ENCODE results near the gene CTSG.
"Not testable (repeated sequence)": the region's sequence is repeated elsewhere in the genome, so short reads cannot be mapped to it uniquely, and the experiment has no call there.

CTSG gene, protein sequence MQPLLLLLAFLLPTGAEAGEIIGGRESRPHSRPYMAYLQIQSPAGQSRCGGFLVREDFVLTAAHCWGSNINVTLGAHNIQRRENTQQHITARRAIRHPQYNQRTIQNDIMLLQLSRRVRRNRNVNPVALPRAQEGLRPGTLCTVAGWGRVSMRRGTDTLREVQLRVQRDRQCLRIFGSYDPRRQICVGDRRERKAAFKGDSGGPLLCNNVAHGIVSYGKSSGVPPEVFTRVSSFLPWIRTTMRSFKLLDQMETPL

GRCh38 chr14:24576182-24576581, at the start of gene CTSG:
CTSG (minus strand) TSS chr14:24576250; CDS start chr14:24576223, 27 bp downstream.
- in situ Hi-C loops (cut with MboI; ENCODE audit: low sequenced_read_pairs) = no loop called here

- in situ Hi-C loops (cut with MboI; ENCODE audit: low sequenced_read_pairs) = no loop called here
These were observed 37.7 kb upstream of the CTSG start for GRCh38 chr14:24613747-24614146.

DNA sequence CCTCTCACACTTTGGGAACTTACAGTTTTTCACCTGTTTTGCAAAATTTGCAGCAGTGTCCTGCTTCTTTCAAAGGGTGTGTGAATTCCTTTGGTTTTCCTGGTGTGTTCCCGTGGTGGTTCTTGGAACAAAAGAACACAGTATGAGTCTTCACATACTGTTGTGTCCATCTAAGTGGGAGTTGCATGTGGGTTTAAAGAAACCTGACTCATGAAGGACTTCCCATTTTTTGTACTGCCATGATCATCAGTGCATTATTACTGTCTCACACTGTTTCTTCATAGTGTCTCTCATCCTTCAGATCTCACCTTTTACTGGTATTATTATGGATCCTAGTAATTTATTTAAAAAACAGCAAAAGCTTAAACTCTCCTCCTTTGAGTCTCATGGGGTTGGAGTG, 37.2 kb upstream of the CTSG start:
- in situ Hi-C loops (cut with MboI; ENCODE audit: low sequenced_read_pairs) = no loop called here

- in situ Hi-C loops (cut with MboI; ENCODE audit: low sequenced_read_pairs) = no loop called here
These were observed 36.1 kb upstream of the CTSG start for GRCh38 chr14:24612196-24612595.

GRCh38 chr14:24609655-24610344, 33.8 kb upstream of the CTSG start, which contains the start of gene GZMH:
GZMH (minus strand) TSS chr14:24609685; CDS start chr14:24609613, 72 bp downstream.
- in situ Hi-C loops (cut with MboI; ENCODE audit: low sequenced_read_pairs) = no loop called here

DNA sequence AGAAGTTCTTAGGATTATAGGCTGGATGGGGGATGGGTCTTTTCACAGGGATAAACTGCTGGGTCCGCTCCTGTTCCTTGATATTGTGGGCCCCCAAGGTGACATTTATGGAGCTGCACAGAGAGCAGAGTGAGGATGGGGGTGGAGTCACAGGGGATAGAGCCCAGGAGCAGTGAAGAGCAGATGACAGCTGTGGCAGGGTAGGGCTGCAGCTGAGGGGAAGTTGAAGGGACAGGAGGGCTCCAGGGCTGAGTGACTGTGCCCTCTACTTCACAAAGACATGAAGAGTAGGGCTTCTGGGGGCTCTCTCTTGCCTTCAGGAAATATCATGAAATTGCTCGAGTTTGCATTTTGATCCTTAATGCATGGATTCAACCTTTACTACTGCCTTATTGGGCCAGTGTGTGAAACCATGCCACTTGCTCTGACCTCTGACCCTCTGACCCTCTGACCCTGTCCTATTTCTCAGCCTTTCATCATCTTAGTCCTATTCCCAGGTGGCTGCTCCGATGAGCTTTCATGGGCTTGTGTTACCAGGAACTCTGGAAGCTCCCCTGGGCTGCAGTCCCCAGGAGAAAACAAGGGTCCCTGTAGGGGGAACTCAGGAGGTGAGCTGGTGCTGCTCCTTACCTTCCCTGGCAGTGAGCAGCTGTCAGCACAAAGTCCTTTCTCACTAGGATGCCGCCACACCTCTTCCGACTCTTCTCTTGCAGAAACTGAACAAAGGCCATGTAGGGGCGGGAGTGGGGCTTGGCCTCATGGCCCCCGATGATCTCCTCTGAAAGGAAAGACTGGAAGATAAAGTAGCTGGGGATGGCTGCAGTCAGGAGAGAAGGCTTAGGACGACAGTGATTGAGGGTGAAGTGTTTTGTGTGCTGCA, 31.8 kb upstream of the CTSG start:
- in situ Hi-C loops (cut with MboI; ENCODE audit: low sequenced_read_pairs) = no loop called here

- in situ Hi-C loops (cut with MboI; ENCODE audit: low sequenced_read_pairs) = no loop called here
These were observed 31.0 kb upstream of the CTSG start for GRCh38 chr14:24607081-24607480.

DNA sequence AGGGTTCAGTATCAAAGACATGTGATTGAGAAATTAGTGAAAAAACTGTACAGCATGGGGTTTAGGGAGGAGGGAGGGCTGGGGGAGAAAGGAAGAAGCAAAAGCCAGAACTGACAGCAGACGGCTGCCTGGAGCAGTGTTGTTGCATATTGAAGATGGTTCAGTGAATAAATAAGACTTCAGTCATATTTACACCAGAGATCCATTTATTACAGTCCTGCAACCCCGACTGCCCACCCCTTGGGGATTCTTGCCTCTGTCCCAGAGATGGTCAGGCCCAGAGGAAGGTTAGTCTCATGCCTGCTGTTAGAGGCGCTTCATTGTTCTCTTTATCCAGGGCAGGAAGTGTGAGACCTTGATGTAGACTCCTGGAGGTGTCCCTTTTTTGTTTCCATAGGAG, 30.2 kb upstream of the CTSG start:
- in situ Hi-C loops (cut with MboI; ENCODE audit: low sequenced_read_pairs) = no loop called here

DNA sequence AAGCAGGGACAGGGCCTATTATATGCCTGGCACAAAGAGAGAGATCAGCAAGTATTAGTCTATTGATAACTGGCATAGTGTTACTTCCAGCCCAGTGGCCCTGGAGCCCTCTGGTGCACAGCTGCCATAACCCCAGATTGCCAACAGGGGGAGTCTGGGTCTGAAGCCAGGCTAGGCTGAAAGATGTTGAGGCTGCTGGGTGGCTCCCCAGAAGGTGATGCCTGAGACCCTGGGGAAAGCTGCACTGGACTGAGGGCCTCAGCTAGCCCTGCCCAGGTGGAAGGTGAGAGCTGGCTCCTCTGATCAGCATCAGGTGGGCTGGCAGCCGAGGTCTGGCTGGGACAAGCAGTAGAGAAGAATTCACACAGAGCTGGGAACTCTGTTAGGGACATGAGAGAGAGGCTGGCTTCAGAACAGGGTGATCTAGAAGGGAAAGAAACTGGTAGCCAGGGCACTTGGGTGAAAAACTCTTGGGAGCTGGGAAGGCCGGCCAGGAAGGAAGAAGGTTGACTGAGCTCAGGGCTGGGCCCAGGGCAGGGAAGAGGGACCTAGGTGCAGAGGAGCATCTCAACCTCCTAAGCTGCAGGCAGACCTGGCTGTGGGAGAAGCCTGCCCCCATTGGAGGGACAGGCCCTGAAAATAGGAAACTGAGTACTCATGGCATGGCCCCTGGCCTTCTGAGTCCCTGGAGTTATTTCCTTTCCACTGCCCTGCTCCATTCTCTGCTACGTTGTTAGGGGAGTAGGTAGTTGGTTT, 29.6 kb upstream of the CTSG start:
- in situ Hi-C loops (cut with MboI; ENCODE audit: low sequenced_read_pairs) = no loop called here

- in situ Hi-C loops (cut with MboI; ENCODE audit: low sequenced_read_pairs) = no loop called here
These were observed 21.4 kb upstream of the CTSG start for GRCh38 chr14:24597403-24597802.

DNA sequence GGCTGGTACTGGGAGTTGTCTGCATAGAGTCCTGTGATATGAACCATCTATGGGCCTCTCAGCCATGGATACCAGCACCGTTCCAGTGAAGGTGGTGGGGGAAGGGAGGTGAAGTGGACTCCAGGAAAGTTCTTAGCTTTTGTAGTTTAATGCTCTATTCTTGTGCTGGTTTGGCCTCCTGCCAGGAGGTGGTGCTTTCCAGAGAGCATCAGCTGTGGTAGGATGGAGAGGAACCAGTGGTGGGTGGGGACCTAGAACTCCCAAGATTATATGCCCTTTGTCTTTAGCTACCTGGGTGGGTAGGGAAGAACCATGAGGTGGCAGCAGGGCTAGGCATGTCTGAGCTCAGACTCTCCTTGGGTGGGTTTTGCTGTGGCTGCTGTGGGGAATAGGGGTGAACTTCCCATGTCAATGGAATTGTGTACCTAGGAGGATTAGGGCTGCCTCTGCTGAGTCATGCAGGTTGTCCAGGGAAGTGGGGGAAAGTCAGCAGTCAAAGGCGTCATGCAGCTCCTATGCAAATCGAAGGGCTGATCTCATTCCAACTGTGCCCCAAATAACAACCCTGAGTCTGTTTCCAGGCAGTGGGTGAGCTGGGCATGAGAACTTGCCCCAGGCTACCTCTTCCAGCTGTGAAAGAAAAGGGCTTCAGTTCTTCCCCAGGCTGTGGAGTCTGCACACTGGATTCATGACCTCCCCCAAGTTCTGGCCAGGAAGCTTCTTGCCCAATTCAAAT, 19.2 kb upstream of the CTSG start:
- in situ Hi-C loops (cut with MboI; ENCODE audit: low sequenced_read_pairs) = no loop called here

GRCh38 chr14:24591004-24591403, 15.0 kb upstream of the CTSG start:
- in situ Hi-C loops (cut with MboI; ENCODE audit: low sequenced_read_pairs) = not testable (repeated sequence)

- in situ Hi-C loops (cut with MboI; ENCODE audit: low sequenced_read_pairs) = not testable (repeated sequence)
These were observed 8.4 kb upstream of the CTSG start for GRCh38 chr14:24584402-24584801.

DNA sequence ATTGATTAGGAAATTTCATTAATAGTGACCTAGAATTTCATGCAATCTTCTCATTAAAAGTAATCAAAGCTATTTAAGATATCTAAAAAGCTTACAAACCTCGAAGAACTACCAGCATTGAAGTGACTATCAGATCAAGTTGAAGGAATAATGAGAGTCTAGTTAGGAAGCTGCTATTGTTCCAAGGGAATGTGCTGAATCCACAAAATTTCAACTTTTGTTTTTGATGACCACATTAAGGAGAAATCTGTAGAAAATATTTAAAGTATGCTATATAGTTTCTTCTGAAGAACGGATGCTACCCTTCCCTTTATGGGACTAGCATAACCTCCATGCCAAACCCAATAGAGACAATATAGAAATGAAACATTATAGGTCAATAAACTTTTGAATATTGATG, 2.5 kb upstream of the CTSG start:
- in situ Hi-C loops (cut with MboI; ENCODE audit: low sequenced_read_pairs) = no loop called here

- in situ Hi-C loops (cut with MboI; ENCODE audit: low sequenced_read_pairs) = no loop called here
These were observed 721 bp upstream of the CTSG start for GRCh38 chr14:24576771-24577170.

DNA sequence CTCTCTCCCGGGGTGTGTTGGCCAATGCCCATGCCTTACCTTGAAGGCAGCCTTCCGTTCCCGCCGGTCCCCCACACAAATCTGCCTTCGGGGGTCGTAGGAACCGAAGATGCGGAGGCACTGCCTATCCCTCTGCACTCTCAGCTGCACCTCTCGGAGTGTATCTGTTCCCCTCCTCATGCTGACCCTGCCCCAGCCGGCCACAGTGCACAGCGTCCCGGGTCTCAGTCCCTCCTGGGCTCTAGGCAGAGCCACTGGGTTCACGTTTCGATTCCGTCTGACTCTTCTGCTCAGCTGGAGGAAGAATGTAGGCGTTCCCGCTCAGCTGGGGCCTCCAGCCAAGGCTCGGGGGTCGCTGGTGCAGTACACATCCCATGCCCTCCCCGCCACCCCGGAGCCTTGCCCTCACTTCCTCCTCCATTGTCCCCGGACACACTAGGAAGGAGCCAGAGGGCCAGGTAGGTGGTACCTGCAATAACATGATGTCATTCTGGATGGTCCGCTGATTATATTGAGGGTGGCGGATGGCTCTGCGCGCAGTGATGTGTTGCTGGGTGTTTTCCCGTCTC, 1.8 kb downstream of the CTSG start:
- in situ Hi-C loops (cut with MboI; ENCODE audit: low sequenced_read_pairs) = no loop called here

- in situ Hi-C loops (cut with MboI; ENCODE audit: low sequenced_read_pairs) = no loop called here
These were observed 9.7 kb downstream of the CTSG start for GRCh38 chr14:24566318-24566717.

GRCh38 chr14:24565766-24566165, 10.3 kb downstream of the CTSG start:
- in situ Hi-C loops (cut with MboI; ENCODE audit: low sequenced_read_pairs) = no loop called here

- in situ Hi-C loops (cut with MboI; ENCODE audit: low sequenced_read_pairs) = no loop called here
These were observed 12.5 kb downstream of the CTSG start for GRCh38 chr14:24563505-24563904.

DNA sequence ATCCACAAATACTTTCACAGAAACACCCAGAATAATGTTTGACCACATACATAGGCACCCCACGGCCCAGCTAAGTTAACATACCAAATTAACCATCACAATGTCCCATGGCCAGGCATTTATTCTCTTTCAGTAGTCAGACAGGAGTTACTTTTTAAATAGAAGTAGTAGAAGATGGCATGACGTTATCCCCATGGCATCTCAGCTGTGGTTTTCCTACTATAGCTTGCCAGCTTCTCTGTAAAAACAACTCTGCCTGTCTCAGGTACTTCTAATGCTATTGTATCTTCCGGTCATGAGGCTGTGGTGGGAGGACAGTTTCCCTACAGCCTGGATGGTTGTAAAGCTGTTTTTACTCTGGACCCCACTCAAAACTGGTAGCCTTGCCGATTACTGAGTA, 19.3 kb downstream of the CTSG start:
- in situ Hi-C loops (cut with MboI; ENCODE audit: low sequenced_read_pairs) = no loop called here
